Left ventricle myocardium inferior (tissue), 1 donor: Measurements from ENCODE around the gene ANP32D. TPM values are rescaled to one million over a fixed set of nuclear protein-coding genes. Genes with fewer than 3 reads are reported as not detected.
"Not testable (repeated sequence)": the region's sequence is repeated elsewhere in the genome, so short reads cannot be mapped to it uniquely, and the experiment has no call there.

Source experiments
- DNase-seq: peaks from one replicate; pipeline ENCODE4 v3.0.0-alpha.2; 2020
- H3K27ac ChIP-seq: fragments of 200-600 bp; replicated peaks from 2 replicates; pipeline ENCODE4 v1.8.0; 2021
- H3K27me3 ChIP-seq: fragments of 200-600 bp; 2 replicates; pipeline ENCODE4 v1.8.0; 2021; ENCODE audit warnings: low read depth
- H3K36me3 ChIP-seq: fragments of 200-600 bp; 2 replicates; pipeline ENCODE4 v1.8.0; 2021
- H3K4me1 ChIP-seq: fragments of 200-600 bp; 2 replicates; pipeline ENCODE4 v1.8.0; 2021
- H3K4me3 ChIP-seq: fragments of 200-600 bp; 2 replicates; pipeline ENCODE4 v1.8.0; 2021; ENCODE audit warnings: mild to moderate bottlenecking, moderate library complexity
- H3K9me3 ChIP-seq: fragments of 200-600 bp; replicated peaks from 2 replicates; pipeline ENCODE4 v1.8.0; 2021
- CTCF ChIP-seq: fragments of 200-600 bp; IDR thresholded peaks from 2 replicates; pipeline ENCODE4 v1.8.0; 2021; ENCODE audit warnings: antibody characterized with exemption, mild to moderate bottlenecking, borderline replicate concordance
- intact Hi-C: fragments of 100-400 bp; cut with micrococcal nuclease; formaldehyde crosslinking; loops from one replicate; pipeline ENCODE4 v1.11.0; 2022
- long read RNA-seq: library from polyadenylated mRNA; unstranded; transcript quantifications from one replicate; pipeline ENCODE4 v2.0.0, GENCODE V29; 2021
- total RNA-seq: library from RNA; stranded (reverse); fragmentation: NEBNext Ultra II Directional; extraction: Animal tissue kit (Norgen Biotek cat#: 25700); gene quantifications from one replicate; pipeline ENCODE4 v1.2.1, GENCODE V29; 2021
- donor health status: DM: no; HTN: yes; CAD: no; lungs with severe emphysema.

Gene ANP32D
- total RNA-seq: not detected
- long read RNA-seq: 0 reads

- Histone ChIP-seq H3K4me3 (no peak within 1 kb of the TSS), H3K36me3 (no peaks in the 10 kb centered on the region), H3K27me3 (no peaks in the 10 kb centered on the region), H3K4me1 (no peaks in the 10 kb centered on the region), H3K27ac (no peak within 1 kb of the TSS), H3K9me3 (peaks cover 54% of the 10 kb centered on the region)
- DNase-seq: no peak
- TF ChIP-seq CTCF: no peak
- intact Hi-C loops: no loop called here
Observed at GRCh38 chr12:48472259-48472658, at the start of gene ANP32D. ANP32D (plus strand) TSS chr12:48472559; CDS start chr12:48472665, 106 bp downstream.

- intact Hi-C loops: no loop called here
- Histone ChIP-seq H3K27ac (no peak overlapping the region), H3K27me3 (no peaks in the 10 kb centered on the region), H3K4me1 (peaks cover 19% of the 10 kb centered on the region), H3K9me3 (no peaks in the 10 kb centered on the region), H3K4me3 (no peak overlapping the region), H3K36me3 (no peaks in the 10 kb centered on the region)
- DNase-seq: no peak
- TF ChIP-seq CTCF: no peak
Observed at GRCh38 chr12:48423171-48423570, 49.2 kb upstream of the ANP32D start.

GRCh38 chr12:48424644-48425043 is 47.7 kb upstream of the ANP32D start:
- Histone ChIP-seq H3K27ac (no peak overlapping the region), H3K36me3 (no peaks in the 10 kb centered on the region), H3K4me3 (no peak overlapping the region), H3K27me3 (no peaks in the 10 kb centered on the region), H3K4me1 (peaks cover 19% of the 10 kb centered on the region), H3K9me3 (peaks cover 4% of the 10 kb centered on the region)
- no peak for TF ChIP-seq CTCF
- intact Hi-C loops: no loop called here
- no peak for DNase-seq

- H3K27ac ChIP-seq, intact Hi-C loops, H3K4me3 ChIP-seq, H3K36me3 ChIP-seq, H3K27me3 ChIP-seq, DNase-seq, H3K4me1 ChIP-seq: not testable (repeated sequence)
- H3K9me3 ChIP-seq: peaks cover 17% of the 10 kb centered on the region
Observed at GRCh38 chr12:48434016-48434415, 38.3 kb upstream of the ANP32D start.

GRCh38 chr12:48441069-48441468 is 31.3 kb upstream of the ANP32D start:
- Histone ChIP-seq H3K4me1 (peaks cover 6% of the 10 kb centered on the region), H3K9me3 (peaks cover 3% of the 10 kb centered on the region), H3K27me3 (no peaks in the 10 kb centered on the region), H3K4me3 (no peak overlapping the region), H3K27ac (no peak overlapping the region), H3K36me3 (no peaks in the 10 kb centered on the region)
- no peak for DNase-seq
- intact Hi-C loops: no loop called here
- no peak for TF ChIP-seq CTCF

- no peak overlapping the region for H3K27ac ChIP-seq
- DNase-seq: no peak
- H3K4me3 ChIP-seq: no peak overlapping the region
- TF ChIP-seq CTCF: no peak
- no peaks in the 10 kb centered on the region for H3K36me3 ChIP-seq
- no peaks in the 10 kb centered on the region for H3K27me3 ChIP-seq
- H3K9me3 ChIP-seq: peaks cover under 1% of the 10 kb centered on the region
- peaks cover 16% of the 10 kb centered on the region for H3K4me1 ChIP-seq
- intact Hi-C loops: no loop called here
Observed at GRCh38 chr12:48442179-48442847, 30.0 kb upstream of the ANP32D start.
